Uterus (tissue), 2 donors: Measurements from ENCODE around the gene NDUFA8.

Source experiments
- POLR2A ChIP-seq, 2 donors: fragments of 450-650 bp; IDR thresholded peaks; one replicate each; pipeline ENCODE4 v1.6.1; 2016; ENCODE audit warnings: antibody characterized with exemption in 2 of 2, mild to moderate bottlenecking in 1 of 2, moderate library complexity in 1 of 2
- TF ChIP-seq, protein P1 (sequence below), 4 experiments: fragments of 200-600 bp in 2 of 4; fragments of 450-650 bp in 2 of 4; sonication (generic) in 2 of 4; IDR thresholded peaks; one replicate each; pipeline ENCODE4 v1.5.1; 2016 to 2019; ENCODE audit warnings: antibody characterized with exemption in 4 of 4, mild to moderate bottlenecking in 2 of 4, moderate library complexity in 1 of 4

- TF ChIP-seq, protein P1, sequence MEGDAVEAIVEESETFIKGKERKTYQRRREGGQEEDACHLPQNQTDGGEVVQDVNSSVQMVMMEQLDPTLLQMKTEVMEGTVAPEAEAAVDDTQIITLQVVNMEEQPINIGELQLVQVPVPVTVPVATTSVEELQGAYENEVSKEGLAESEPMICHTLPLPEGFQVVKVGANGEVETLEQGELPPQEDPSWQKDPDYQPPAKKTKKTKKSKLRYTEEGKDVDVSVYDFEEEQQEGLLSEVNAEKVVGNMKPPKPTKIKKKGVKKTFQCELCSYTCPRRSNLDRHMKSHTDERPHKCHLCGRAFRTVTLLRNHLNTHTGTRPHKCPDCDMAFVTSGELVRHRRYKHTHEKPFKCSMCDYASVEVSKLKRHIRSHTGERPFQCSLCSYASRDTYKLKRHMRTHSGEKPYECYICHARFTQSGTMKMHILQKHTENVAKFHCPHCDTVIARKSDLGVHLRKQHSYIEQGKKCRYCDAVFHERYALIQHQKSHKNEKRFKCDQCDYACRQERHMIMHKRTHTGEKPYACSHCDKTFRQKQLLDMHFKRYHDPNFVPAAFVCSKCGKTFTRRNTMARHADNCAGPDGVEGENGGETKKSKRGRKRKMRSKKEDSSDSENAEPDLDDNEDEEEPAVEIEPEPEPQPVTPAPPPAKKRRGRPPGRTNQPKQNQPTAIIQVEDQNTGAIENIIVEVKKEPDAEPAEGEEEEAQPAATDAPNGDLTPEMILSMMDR (IDR thresholded peaks at IDR 0.05): no peak
- no peak for TF ChIP-seq POLR2A (IDR thresholded peaks at IDR 0.05)
These were observed 20.1 kb upstream of the NDUFA8 start for GRCh38 chr9:122179690-122180074.
